ENCODE data around the gene ANAPC10.

The ANAPC10 gene

DNA sequence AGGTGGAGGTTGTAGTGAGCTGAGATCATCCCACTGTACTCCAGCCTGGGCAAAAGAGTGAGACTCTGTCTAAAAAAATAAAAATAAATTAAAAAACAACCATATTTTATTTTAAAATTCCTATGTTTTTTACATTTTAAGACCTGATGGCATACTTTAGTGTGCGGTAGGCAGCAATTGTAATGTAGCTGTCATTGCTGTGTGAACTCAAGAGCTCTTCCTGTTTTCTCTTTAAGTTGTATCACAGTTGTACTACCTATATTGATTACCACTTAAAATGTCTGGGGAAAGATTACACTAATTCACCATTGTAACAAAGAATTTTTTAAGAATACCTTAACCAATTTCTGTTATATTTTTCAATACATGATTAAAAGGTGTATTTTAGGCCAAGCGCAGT is 27.4 kb upstream of the ANAPC10 start:
- TF ChIP-seq, protein P1, sequence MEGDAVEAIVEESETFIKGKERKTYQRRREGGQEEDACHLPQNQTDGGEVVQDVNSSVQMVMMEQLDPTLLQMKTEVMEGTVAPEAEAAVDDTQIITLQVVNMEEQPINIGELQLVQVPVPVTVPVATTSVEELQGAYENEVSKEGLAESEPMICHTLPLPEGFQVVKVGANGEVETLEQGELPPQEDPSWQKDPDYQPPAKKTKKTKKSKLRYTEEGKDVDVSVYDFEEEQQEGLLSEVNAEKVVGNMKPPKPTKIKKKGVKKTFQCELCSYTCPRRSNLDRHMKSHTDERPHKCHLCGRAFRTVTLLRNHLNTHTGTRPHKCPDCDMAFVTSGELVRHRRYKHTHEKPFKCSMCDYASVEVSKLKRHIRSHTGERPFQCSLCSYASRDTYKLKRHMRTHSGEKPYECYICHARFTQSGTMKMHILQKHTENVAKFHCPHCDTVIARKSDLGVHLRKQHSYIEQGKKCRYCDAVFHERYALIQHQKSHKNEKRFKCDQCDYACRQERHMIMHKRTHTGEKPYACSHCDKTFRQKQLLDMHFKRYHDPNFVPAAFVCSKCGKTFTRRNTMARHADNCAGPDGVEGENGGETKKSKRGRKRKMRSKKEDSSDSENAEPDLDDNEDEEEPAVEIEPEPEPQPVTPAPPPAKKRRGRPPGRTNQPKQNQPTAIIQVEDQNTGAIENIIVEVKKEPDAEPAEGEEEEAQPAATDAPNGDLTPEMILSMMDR (IDR thresholded peaks at IDR 0.05; ENCODE audit: low read depth, low read length): no peak
- no peaks in the 10 kb centered on the region for H3K9me3 ChIP-seq (ENCODE audit: severe bottlenecking)
- no peak overlapping the region for H3K27ac ChIP-seq
- H3K36me3 ChIP-seq: peaks cover 77% of the 10 kb centered on the region
- no peak for DNase-seq
- no peaks in the 10 kb centered on the region for H3K27me3 ChIP-seq (ENCODE audit: insufficient read depth, low read depth, severe bottlenecking)
- no peak overlapping the region for H3K4me3 ChIP-seq (ENCODE audit: low read depth, low read length)

DNA sequence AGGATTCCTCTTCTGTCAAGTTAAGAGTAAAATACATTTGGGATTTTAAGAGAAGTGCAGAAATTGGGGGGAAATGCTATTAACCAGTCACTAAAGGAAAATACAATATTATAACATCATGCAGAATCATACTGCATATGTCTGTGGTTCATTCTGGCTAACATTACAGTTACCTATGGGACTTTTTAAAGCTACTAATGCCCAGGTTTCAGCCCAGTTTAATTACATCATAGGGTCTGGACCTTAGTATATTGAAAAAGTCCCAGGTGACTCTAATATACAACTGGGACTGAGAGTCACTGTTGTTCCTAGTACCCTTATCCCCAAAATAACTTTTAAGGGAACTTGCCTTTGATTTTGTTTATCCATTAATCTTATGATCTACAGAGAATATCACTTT is 10.1 kb upstream of the ANAPC10 start:
- no peak overlapping the region for H3K4me3 ChIP-seq (ENCODE audit: low read depth, low read length)
- no peaks in the 10 kb centered on the region for H3K27me3 ChIP-seq (ENCODE audit: insufficient read depth, low read depth, severe bottlenecking)
- H3K36me3 ChIP-seq: peaks cover 88% of the 10 kb centered on the region
- TF ChIP-seq, protein P1 (IDR thresholded peaks at IDR 0.05; ENCODE audit: low read depth, low read length): no peak
- no peak overlapping the region for H3K27ac ChIP-seq
- no peak for DNase-seq
- no peaks in the 10 kb centered on the region for H3K9me3 ChIP-seq (ENCODE audit: severe bottlenecking)

DNA sequence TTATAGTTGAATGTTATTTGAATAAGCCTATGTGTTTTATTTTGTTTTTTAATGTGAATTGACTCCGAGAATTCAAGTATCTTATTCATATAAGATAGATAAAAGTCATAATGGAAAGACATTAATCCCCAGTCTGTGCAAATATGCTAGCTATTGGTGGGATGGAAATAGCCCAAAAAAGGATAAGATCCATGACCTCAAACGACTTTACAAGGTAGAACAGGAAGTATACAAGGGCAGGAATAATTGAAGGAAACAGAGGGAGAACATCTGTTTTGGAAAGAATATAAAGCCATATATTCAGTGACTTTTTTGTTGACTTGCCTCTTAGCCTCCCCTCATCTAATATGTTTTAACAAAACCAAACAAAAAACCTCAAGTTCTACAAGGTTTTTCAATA is 9.1 kb upstream of the ANAPC10 start:
- no peak for DNase-seq
- no peak overlapping the region for H3K27ac ChIP-seq
- no peaks in the 10 kb centered on the region for H3K9me3 ChIP-seq (ENCODE audit: severe bottlenecking)
- no peak overlapping the region for H3K4me3 ChIP-seq (ENCODE audit: low read depth, low read length)
- no peaks in the 10 kb centered on the region for H3K27me3 ChIP-seq (ENCODE audit: insufficient read depth, low read depth, severe bottlenecking)
- H3K36me3 ChIP-seq: peaks cover 78% of the 10 kb centered on the region
- TF ChIP-seq, protein P1 (IDR thresholded peaks at IDR 0.05; ENCODE audit: low read depth, low read length): no peak

DNA sequence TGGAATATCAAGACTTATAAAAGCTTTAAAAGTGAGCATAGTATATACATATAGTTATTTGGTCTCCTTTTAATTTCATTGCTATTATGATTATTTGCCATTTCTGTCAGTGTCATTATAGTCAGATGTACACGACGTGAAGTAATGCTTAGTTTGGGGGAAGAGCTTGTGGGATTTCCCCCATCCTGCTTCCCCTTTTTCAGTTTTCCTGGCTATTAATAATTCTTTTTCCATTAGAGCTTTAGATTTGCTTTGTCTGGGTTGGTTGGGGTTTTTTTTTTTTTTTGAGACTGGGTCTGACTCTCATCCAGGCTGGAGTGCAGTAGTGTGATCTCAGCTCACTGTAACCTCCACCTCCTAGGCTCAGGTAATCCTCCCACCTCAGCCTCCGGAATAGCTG is 5.5 kb upstream of the ANAPC10 start:
- H3K27me3 ChIP-seq (ENCODE audit: insufficient read depth, low read depth, severe bottlenecking): no peaks in the 10 kb centered on the region
- peaks cover 42% of the 10 kb centered on the region for H3K36me3 ChIP-seq
- H3K27ac ChIP-seq: no peak overlapping the region
- H3K9me3 ChIP-seq (ENCODE audit: severe bottlenecking): no peaks in the 10 kb centered on the region
- TF ChIP-seq, protein P1 (IDR thresholded peaks at IDR 0.05; ENCODE audit: low read depth, low read length): no peak
- no peak overlapping the region for H3K4me3 ChIP-seq (ENCODE audit: low read depth, low read length)
- DNase-seq: no peak

GRCh38 chr4:145102619-145103018 is 4.6 kb upstream of the ANAPC10 start:
- no peak overlapping the region for H3K27ac ChIP-seq
- peaks cover 36% of the 10 kb centered on the region for H3K36me3 ChIP-seq
- H3K4me3 ChIP-seq (ENCODE audit: low read depth, low read length): no peak overlapping the region
- TF ChIP-seq, protein P1 (IDR thresholded peaks at IDR 0.05; ENCODE audit: low read depth, low read length): no peak
- H3K27me3 ChIP-seq (ENCODE audit: insufficient read depth, low read depth, severe bottlenecking): no peaks in the 10 kb centered on the region
- no peak for DNase-seq
- H3K9me3 ChIP-seq (ENCODE audit: severe bottlenecking): no peaks in the 10 kb centered on the region

GRCh38 chr4:145101091-145101490 is 3.1 kb upstream of the ANAPC10 start:
- Histone ChIP-seq H3K27me3 (ENCODE audit: insufficient read depth, low read depth, severe bottlenecking) (no peaks in the 10 kb centered on the region), H3K36me3 (peaks cover 22% of the 10 kb centered on the region), H3K9me3 (ENCODE audit: severe bottlenecking) (no peaks in the 10 kb centered on the region), H3K27ac (no peak overlapping the region), H3K4me3 (ENCODE audit: low read depth, low read length) (no peak overlapping the region)
- no peak for DNase-seq
- TF ChIP-seq, protein P1 (IDR thresholded peaks at IDR 0.05; ENCODE audit: low read depth, low read length): no peak
